Activated CD4-positive, alpha-beta T cell treated with anti-CD3 and anti-CD28 coated beads for 36 hours (primary cell): Measurements from ENCODE around the gene SLC4A4. TPM values are rescaled to one million over a fixed set of nuclear protein-coding genes. Genes with fewer than 3 reads are reported as not detected.

Experiments
- ATAC-seq: fragments of 200-7000 bp; cut with Tn5 transposase; one replicate; pipeline ENCODE4 v1.10.0; 2021; ENCODE audit warnings: mild to moderate bottlenecking, moderate library complexity
- CTCF ChIA-PET: fragments of 350-600 bp; sonication (Branson Sonifier 250); formaldehyde crosslinking; loops from one replicate; lab custom pipeline; 2021; ENCODE audit warnings: antibody characterized with exemption; lab: Charles Lee
- POLR2A ChIA-PET: fragments of 350-600 bp; sonication (Branson Sonifier 250); formaldehyde crosslinking; loops from one replicate; lab custom pipeline; 2021; ENCODE audit warnings: antibody characterized with exemption, inconsistent platforms; lab: Charles Lee
- DNase-seq: peaks from one replicate; pipeline ENCODE4 v3.0.0-alpha.2; 2020
- H3K27ac Mint-ChIP-seq: one replicate; pipeline ENCODE4 v1.8.0; 2021; ENCODE audit warnings: mixed read lengths
- H3K27me3 Mint-ChIP-seq: one replicate; pipeline ENCODE4 v1.8.0; 2021; ENCODE audit warnings: mixed read lengths
- H3K36me3 Mint-ChIP-seq: one replicate; pipeline ENCODE4 v1.8.0; 2021; ENCODE audit warnings: low read depth, mixed read lengths
- H3K4me1 Mint-ChIP-seq: one replicate; pipeline ENCODE4 v1.8.0; 2021; ENCODE audit warnings: mixed read lengths
- H3K4me3 Mint-ChIP-seq: one replicate; pipeline ENCODE4 v1.8.0; 2021; ENCODE audit warnings: mild to moderate bottlenecking, moderate library complexity, mixed read lengths
- H3K9me3 Mint-ChIP-seq: one replicate; pipeline ENCODE4 v1.8.0; 2021; ENCODE audit warnings: low read depth, mixed read lengths
- intact Hi-C, 2 experiments: fragments of 100-400 bp; cut with DNase I in 1 of 2; cut with micrococcal nuclease in 1 of 2; formaldehyde crosslinking; loops; one replicate each; pipeline versions ENCODE4 v1.14.2 to v1.15.1; 2022 to 2024; cut with DNase I, micrococcal nuclease
- total RNA-seq, 2 experiments: library from RNA; stranded (reverse); gene quantifications; one replicate each; pipeline ENCODE4 v1.2.3, GENCODE V29; 2021

Gene SLC4A4
- total RNA-seq, 2 experiments from 2014 or later: 0.16 TPM; not detected in 1

GRCh38 chr4:71473541-71474240 is 134.9 kb downstream of the SLC4A4 start:
- CTCF ChIA-PET: no interaction called here

DNA sequence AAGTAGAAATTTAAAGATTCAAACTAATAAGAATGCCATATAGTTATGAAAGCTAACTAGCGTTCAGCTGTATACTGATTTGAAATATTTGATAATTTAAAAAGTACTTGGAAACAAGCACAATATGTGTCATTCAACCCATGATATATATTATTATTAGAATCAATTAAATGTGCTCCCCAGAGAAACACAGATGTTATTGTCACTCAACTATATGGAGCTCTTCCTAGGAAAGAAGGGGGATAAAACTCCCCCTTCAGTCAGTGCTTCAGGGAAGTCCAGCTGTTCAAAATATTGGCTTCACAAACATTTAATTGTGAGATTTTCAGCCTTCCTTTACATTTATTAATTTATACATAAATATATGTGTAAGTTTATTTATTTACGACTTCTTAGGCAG is 135.9 kb downstream of the SLC4A4 start:
- ATAC-seq (no peak), DNase-seq (no peak)
- Mint-ChIP-seq H3K36me3 (no peaks in the 10 kb centered on the region), H3K27ac (no peak overlapping the region), H3K4me3 (no peak overlapping the region), H3K9me3 (no peaks in the 10 kb centered on the region), H3K4me1 (no peaks in the 10 kb centered on the region), H3K27me3 (no peaks in the 10 kb centered on the region)
- intact Hi-C loops: no loop called here
- ChIA-PET POLR2A (no interaction called here), CTCF (interaction anchor here (0.6 kb wide), 1 partner anchor 533 kb away, joined by 3 read pairs; no protein-coding TSS in a partner anchor)

More at GRCh38 chr4:71473541-71474240, 134.9 kb downstream of the SLC4A4 start:
- no peaks in the 10 kb centered on the region for H3K4me1 Mint-ChIP-seq
- intact Hi-C loops: no loop called here
- H3K9me3 Mint-ChIP-seq: no peaks in the 10 kb centered on the region
- no peaks in the 10 kb centered on the region for H3K36me3 Mint-ChIP-seq
- no peak overlapping the region for H3K27ac Mint-ChIP-seq
- no peaks in the 10 kb centered on the region for H3K27me3 Mint-ChIP-seq
- DNase-seq: no peak
- ATAC-seq: no peak
- POLR2A ChIA-PET: no interaction called here
- H3K4me3 Mint-ChIP-seq: no peak overlapping the region

- CTCF ChIA-PET: no interaction called here
- no peaks in the 10 kb centered on the region for H3K36me3 Mint-ChIP-seq
- H3K4me1 Mint-ChIP-seq: no peaks in the 10 kb centered on the region
- intact Hi-C loops: no loop called here
- no peaks in the 10 kb centered on the region for H3K9me3 Mint-ChIP-seq
- H3K27ac Mint-ChIP-seq: no peak overlapping the region
- H3K27me3 Mint-ChIP-seq: no peaks in the 10 kb centered on the region
- DNase-seq: no peak
- ATAC-seq: no peak
- POLR2A ChIA-PET: no interaction called here
- no peak overlapping the region for H3K4me3 Mint-ChIP-seq
Observed at GRCh38 chr4:71476240-71476639, 137.4 kb downstream of the SLC4A4 start.

- H3K36me3 Mint-ChIP-seq: no peaks in the 10 kb centered on the region
- DNase-seq (no peak), ATAC-seq (no peak)
- no peak overlapping the region for H3K27ac Mint-ChIP-seq
- H3K9me3 Mint-ChIP-seq: no peaks in the 10 kb centered on the region
- ChIA-PET CTCF (interaction anchor here (0.6 kb wide), 2 partner anchors 21 to 254 kb away, joined by 3 to 4 read pairs; no protein-coding TSS in a partner anchor), POLR2A (no interaction called here)
- intact Hi-C loops: no loop called here
- H3K4me1 Mint-ChIP-seq: no peaks in the 10 kb centered on the region
- H3K27me3 Mint-ChIP-seq: no peaks in the 10 kb centered on the region
- no peak overlapping the region for H3K4me3 Mint-ChIP-seq
Observed at GRCh38 chr4:71486550-71487343, 147.9 kb downstream of the SLC4A4 start.

DNA sequence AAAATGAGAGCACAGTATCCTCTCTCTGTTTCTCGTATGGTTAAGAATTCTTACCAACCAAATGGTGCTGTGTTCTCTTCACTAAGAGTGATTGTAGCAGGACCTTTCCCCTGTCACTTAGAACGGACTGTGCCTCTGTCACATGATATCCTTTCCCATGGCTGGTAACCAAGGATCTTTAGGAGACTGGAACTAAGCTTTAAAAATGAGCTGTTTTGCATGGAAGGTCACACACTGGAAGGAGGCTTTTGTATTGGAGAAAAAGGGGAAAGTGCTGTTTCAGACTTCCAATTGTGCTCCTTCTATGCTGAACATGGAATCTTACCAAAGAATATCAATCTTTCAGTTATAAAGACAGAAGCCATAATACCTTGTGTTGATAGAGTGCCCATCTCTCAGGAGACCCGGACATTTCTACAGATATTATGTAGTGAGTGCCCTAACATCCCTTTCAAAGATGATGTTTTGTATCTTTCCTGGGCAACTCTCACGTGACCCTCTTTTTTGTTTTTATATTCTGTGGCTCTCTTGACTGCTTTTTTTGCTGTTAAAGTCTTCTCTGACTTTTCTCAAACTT is 148.6 kb downstream of the SLC4A4 start:
- ATAC-seq: no peak
- CTCF ChIA-PET: no interaction called here
- no peak overlapping the region for H3K4me3 Mint-ChIP-seq
- POLR2A ChIA-PET: no interaction called here
- no peaks in the 10 kb centered on the region for H3K9me3 Mint-ChIP-seq
- H3K36me3 Mint-ChIP-seq: no peaks in the 10 kb centered on the region
- no peaks in the 10 kb centered on the region for H3K27me3 Mint-ChIP-seq
- DNase-seq: no peak
- H3K27ac Mint-ChIP-seq: no peak overlapping the region
- no peaks in the 10 kb centered on the region for H3K4me1 Mint-ChIP-seq
- intact Hi-C loops: no loop called here

DNA sequence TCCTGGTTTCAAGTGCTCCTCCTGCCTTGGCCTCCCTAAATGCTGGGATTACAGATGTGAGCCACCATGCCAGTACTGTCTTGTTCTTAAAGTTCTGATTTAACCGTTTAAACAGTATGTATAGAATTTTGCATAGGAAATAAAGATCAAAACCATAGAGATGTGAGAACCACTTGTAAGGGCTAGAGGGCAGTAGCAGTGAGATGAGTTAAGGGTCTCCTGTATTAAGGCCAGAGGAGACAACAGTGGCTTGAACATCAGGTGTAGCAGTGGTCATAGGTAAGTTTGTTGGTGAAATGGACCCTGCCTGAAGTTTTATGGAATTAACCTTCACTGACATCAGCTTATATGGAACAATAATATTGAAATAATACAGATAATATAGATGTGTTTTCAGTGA is 155.7 kb downstream of the SLC4A4 start:
- ATAC-seq: no peak

DNA sequence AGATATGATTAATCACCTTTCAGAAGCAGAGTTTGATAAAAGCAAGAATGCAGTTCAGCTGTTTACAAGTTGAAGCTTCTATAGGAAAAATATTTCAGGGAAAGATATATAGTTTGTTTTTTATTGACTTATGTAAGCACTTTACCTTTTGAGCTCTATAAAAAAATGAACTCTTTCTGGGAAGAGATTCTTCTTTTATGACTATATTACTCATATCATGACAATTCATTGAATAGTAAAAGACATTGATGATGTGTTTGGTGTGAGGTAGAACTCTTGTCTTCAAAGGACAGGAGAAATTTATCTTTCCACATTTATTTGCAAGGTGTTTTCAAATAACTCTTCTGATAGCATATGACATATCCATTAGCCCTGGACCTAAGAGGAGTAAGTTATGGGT is 156.6 kb downstream of the SLC4A4 start:
- Mint-ChIP-seq H3K4me3 (no peak overlapping the region), H3K27me3 (peaks cover 3% of the 10 kb centered on the region), H3K9me3 (no peaks in the 10 kb centered on the region), H3K36me3 (no peaks in the 10 kb centered on the region), H3K27ac (no peak overlapping the region), H3K4me1 (no peaks in the 10 kb centered on the region)
- DNase-seq: no peak
- CTCF ChIA-PET: interaction anchor here (1.3 kb wide), 1 partner anchor 12 kb away, joined by 4 read pairs; no protein-coding TSS in a partner anchor
- no peak for ATAC-seq
- intact Hi-C loops: no loop called here
- POLR2A ChIA-PET: no interaction called here

More for the DNA sequence above, 155.7 kb downstream of the SLC4A4 start:
- Mint-ChIP-seq H3K27ac (no peak overlapping the region), H3K27me3 (peaks cover 3% of the 10 kb centered on the region), H3K4me1 (no peaks in the 10 kb centered on the region), H3K4me3 (no peak overlapping the region), H3K9me3 (no peaks in the 10 kb centered on the region), H3K36me3 (no peaks in the 10 kb centered on the region)
- no peak for DNase-seq
- intact Hi-C loops: no loop called here
- ChIA-PET CTCF (interaction anchor here (1.3 kb wide), 1 partner anchor 13 kb away, joined by 4 read pairs; no protein-coding TSS in a partner anchor), POLR2A (no interaction called here)

GRCh38 chr4:71497078-71497477 is 158.3 kb downstream of the SLC4A4 start:
- H3K4me1 Mint-ChIP-seq: no peaks in the 10 kb centered on the region
- H3K27ac Mint-ChIP-seq: no peak overlapping the region
- peaks cover 3% of the 10 kb centered on the region for H3K27me3 Mint-ChIP-seq
- no peak overlapping the region for H3K4me3 Mint-ChIP-seq
- H3K9me3 Mint-ChIP-seq: no peaks in the 10 kb centered on the region
- DNase-seq: no peak
- intact Hi-C loops: no loop called here
- no peak for ATAC-seq
- CTCF ChIA-PET: no interaction called here
- H3K36me3 Mint-ChIP-seq: no peaks in the 10 kb centered on the region
- POLR2A ChIA-PET: no interaction called here

- H3K4me3 Mint-ChIP-seq: no peak overlapping the region
- peaks cover 3% of the 10 kb centered on the region for H3K27me3 Mint-ChIP-seq
- DNase-seq: no peak
- H3K36me3 Mint-ChIP-seq: no peaks in the 10 kb centered on the region
- CTCF ChIA-PET: no interaction called here
- no peaks in the 10 kb centered on the region for H3K9me3 Mint-ChIP-seq
- POLR2A ChIA-PET: no interaction called here
- no peak overlapping the region for H3K27ac Mint-ChIP-seq
- ATAC-seq: no peak
- no peaks in the 10 kb centered on the region for H3K4me1 Mint-ChIP-seq
- intact Hi-C loops: no loop called here
Observed at GRCh38 chr4:71498002-71498401, 159.2 kb downstream of the SLC4A4 start.

- CTCF ChIA-PET: interaction anchor here (0.7 kb wide), 1 partner anchor 304 kb away, joined by 3 read pairs; no protein-coding TSS in a partner anchor
- intact Hi-C loops: no loop called here
- POLR2A ChIA-PET: no interaction called here
- no peaks in the 10 kb centered on the region for H3K9me3 Mint-ChIP-seq
- H3K4me1 Mint-ChIP-seq: no peaks in the 10 kb centered on the region
- no peak overlapping the region for H3K27ac Mint-ChIP-seq
- ATAC-seq: no peak
- H3K4me3 Mint-ChIP-seq: no peak overlapping the region
- DNase-seq: no peak
- peaks cover under 1% of the 10 kb centered on the region for H3K27me3 Mint-ChIP-seq
- H3K36me3 Mint-ChIP-seq: no peaks in the 10 kb centered on the region
Observed at GRCh38 chr4:71498625-71499024, 159.8 kb downstream of the SLC4A4 start.

GRCh38 chr4:71501992-71502391 is 163.2 kb downstream of the SLC4A4 start:
- intact Hi-C loops: no loop called here
- DNase-seq: no peak
- H3K36me3 Mint-ChIP-seq: no peaks in the 10 kb centered on the region
- ATAC-seq: no peak
- H3K27me3 Mint-ChIP-seq: peaks cover 1% of the 10 kb centered on the region
- no peak overlapping the region for H3K4me3 Mint-ChIP-seq
- H3K27ac Mint-ChIP-seq: no peak overlapping the region
- no peaks in the 10 kb centered on the region for H3K4me1 Mint-ChIP-seq
- H3K9me3 Mint-ChIP-seq: no peaks in the 10 kb centered on the region
- ChIA-PET POLR2A (no interaction called here), CTCF (no interaction called here)
